GM18870 (cell line): ENCODE data around the gene TLCD2.
A peak's percentile ranks its signal among the peaks of the same experiment; 100 is the strongest.
"Not testable (repeated sequence)": the region's sequence is repeated elsewhere in the genome, so short reads cannot be mapped to it uniquely, and the experiment has no call there.

Source experiments
- ATAC-seq: cut with Tn5 transposase; IDR thresholded peaks from one replicate; pipeline ENCODE4 v1.9.1; 2021; ENCODE audit warnings: moderate library complexity; ENCODE audit not compliant: unreplicated experiment

TLCD2 gene

GRCh38 chr17:1718362-1719165, 8.4 kb upstream of the TLCD2 start:
- ATAC-seq: no peak

DNA sequence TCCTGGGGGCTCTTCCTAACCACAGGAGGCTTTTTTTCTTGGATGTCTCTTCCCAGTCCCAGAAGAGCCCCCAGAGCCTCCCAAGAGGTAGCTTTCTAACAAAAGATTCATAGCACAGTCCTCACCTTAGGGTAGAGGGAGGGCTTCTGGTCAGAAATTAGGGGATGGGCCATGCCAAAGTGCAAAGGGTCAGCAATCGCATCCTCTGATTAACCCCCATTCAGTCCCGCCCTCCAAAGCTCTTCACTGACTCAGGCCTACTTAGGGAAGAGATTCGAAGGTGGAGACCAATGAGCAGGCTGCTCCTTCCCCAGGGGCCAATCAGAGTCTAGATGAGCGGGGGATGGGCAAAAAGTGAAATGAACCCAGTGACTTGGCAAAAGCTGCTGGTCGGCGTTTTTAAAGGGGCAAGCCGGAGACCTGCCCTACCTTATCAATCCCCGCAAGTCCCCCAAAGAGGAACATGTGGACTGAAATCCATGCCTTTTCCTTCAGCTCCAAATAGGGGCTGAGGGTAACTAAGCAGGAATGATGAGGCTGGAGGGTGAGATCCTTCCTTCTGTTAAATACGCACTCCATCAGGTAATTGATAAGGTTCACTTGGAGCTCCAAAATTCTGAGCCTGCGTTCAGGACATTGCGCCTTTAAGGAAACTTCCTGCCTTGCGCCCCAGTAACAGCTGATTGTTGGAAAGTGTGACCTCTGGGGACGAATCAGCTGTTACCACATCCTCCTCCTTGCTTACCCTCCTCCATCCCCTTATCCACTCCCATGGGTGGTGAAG, 6.9 kb upstream of the TLCD2 start:
- ATAC-seq: peak; percentile 37

GRCh38 chr17:1716076-1716911, 6.1 kb upstream of the TLCD2 start:
- ATAC-seq: peak; percentile 76

- ATAC-seq: no peak
Measured at GRCh38 chr17:1715803-1716075, 5.6 kb upstream of the TLCD2 start.

- ATAC-seq: no peak
Measured at GRCh38 chr17:1714980-1715802, 5.0 kb upstream of the TLCD2 start.

- no peak for ATAC-seq
Measured at GRCh38 chr17:1714427-1714979, 4.3 kb upstream of the TLCD2 start.

DNA sequence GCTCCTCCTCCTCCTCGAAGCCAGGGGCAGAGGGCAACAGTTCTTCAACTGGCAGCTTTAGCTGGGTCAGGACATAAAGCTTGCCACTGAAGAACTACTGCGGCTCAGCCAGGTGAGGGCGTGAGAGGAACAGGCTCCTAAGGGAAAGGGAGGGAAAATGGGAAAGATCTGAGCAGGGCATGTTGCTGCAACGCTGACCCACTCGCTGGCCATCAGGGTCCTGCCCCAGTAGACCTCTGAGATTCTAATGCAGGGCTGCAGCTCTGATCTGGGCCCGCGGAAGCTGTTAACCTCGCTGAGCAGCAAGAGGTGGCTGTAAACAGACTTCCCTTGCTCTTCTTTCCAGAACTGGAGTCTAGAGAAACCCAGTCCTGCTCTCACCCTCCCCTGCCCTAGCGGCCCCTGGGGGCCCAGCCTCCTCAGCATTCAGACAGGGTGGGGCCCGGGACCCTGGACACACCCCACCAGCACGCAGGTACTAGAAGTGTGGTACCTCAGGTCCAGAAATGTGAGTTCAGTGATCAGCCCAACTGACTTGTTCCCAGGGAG, 3.8 kb upstream of the TLCD2 start:
- ATAC-seq: no peak

DNA sequence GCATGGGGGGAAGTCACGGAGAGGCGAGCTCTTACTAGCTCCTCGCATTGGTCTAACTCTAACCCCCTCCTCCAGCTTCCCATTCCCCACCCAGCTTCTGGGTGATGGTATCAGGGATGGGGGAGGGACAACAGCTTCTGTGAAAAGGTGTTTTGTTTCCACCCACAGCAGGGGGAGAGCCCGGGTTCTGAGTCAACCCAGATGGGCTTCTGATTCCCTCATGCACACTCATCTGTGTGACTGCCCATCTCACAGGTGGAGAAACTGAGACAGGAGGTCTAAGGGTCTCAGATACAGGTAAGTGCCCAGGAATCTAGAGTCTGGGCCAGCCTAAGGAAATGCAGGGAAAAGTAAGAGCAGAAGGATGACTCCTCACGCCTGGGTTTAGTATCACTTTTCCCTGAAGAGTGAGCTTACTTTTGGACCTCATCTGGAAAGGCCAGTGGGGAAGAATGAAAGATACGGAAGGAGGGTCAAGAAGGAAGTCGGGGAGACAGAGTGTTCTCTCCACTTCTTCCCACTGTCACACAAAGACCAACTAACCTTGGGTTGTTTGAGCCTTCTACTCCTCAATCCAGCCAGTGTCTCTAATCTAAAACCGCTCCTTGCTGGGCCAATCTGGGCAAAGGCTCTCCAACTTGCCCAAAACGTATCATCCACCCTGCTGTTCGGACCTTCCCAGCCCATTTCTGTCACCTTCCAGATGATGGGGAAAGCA, 3.1 kb upstream of the TLCD2 start:
- ATAC-seq: no peak

DNA sequence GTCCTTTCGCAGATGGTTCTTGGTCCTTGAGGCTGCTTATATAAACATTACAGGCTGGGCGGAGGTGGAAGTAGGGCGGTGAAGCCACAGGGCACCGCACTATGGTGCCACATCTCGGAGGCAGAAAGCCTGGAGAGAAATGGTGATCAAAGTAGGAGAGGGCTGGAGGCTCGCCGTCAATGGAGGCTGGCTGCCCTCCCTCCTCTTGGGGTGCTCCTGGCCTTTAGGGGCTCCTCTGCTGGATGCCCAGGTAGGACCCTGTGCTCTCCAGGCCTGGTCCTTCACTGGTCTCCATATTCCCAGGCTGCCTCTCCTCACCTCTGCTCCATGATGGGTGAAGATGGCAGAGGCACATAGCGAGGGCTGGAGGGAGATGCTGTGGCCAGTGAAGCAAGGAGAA, 2.1 kb upstream of the TLCD2 start:
- ATAC-seq: no peak

GRCh38 chr17:1711804-1712203, 1.6 kb upstream of the TLCD2 start:
- ATAC-seq: no peak

- no peak for ATAC-seq
Measured at GRCh38 chr17:1710807-1711553, 803 bp upstream of the TLCD2 start.

DNA sequence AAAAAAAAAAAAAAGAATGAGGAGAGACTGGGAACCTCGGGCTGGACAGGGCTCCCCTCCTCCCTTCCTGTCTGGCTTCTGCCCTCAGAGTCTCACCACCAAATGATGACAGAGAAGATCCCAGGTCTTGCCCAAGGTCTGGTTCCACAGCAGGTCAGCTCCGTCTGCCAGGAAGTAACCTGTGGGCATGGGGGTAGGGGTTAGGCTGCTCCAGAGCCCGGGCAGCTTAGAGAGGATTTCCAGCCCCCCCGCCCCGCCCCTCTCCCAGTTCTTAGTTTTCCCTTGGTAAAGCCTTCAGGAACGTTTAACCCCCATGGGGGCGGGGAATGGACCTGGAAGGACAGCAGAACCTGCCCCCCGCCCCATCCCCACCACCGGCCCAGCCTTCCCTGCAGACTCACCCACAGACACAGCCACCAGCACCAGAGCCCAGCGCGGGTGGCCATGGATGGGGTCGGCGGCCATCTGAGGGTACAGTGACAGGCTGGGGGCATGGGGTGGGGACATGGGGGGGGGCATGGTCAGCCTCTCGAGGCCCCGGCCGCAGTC, 700 bp downstream of the TLCD2 start:
- ATAC-seq: no peak

DNA sequence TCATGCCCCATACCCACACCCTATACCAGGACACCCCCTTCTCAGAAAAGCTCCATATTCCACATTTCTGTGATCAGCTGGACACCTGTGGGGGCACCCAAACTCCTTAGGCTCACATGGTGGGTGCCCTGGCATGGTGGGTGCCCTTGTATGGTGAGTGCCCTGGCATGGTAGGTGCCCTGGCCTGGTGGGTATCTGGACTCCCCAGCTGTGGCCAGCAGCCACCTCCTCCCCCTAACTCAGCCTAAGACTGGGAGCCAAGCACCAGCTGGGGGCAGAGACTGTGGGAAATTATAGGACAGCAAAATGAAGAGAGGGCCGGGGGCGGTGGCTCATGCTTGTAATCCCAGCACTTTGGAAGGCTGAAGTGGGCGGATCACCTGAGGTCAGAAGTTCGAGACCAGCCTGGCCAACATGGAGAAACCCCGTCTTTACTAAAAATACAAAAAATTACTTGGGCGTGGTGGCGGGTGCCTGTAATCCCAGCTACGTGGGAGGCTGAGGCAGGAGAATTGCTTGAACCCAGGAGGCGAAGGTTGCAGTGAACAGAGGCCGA, 1.3 kb downstream of the TLCD2 start:
- not testable (repeated sequence) for ATAC-seq

DNA sequence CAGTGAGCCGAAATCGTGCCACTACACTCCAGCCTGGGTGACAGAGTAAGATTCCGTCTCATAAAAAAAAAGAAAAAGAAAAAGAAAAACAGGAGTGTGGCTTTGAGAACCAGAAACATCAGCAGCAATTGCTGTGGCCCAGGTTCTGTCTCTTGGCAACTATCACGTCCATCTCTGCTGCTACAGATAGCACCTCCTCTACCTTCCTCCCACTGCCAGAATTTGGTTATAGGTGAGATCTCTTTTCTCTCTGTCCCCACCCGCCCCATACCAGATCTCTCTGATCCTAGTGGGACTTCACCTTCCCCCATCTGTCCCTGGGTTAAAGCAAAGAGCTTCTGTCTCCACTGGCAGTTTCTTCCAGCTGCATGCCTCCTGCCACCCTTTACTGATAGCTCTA, 3.1 kb downstream of the TLCD2 start:
- no peak for ATAC-seq

- ATAC-seq: no peak
Measured at GRCh38 chr17:1705004-1705403, 5.2 kb downstream of the TLCD2 start.

- ATAC-seq: no peak
Measured at GRCh38 chr17:1703063-1703462, 7.1 kb downstream of the TLCD2 start.

GRCh38 chr17:1699891-1700290, 10.3 kb downstream of the TLCD2 start:
- not testable (repeated sequence) for ATAC-seq

GRCh38 chr17:1697681-1698080, 12.5 kb downstream of the TLCD2 start:
- ATAC-seq: no peak
